Measurements from ENCODE around the gene VWF.

DNA sequence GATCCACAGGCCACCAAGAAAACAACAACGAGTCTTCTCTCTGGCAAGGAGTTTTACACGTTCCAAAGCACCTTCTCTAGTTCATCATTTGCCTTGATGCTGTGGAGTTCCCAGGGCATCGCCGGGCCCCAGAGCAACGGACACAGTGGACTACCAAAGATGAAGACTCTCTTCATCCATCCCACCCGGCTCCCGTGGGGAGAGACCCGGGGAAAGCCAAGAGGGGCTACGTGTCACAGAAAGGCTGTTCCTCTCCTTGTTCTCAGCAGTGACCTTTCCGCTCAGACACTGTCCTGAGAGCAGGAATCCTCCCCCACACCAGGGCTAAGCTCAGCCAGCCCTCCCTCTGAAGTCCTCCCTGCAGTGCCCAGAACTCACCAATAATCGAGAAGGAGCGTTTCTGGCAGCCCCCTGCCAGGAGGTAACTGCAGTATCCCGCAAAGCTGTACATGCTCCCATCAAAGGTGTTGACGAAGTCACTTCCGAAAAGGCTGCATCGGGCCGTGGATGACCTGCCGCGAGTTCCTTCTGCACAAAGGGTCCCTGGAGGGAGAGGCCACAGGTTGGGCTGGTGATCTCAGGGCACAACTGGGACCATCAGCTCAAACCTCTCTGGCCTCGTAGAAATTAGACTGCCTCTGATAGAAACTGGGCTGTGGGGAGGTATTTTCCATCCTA lies 3.5 kb downstream of the VWF start:
- TF ChIP-seq CREB1 (CRISPR knock-in tag; IDR thresholded peaks at IDR 0.05; ENCODE audit: low read depth) = no peak
- TF ChIP-seq, protein P1, sequence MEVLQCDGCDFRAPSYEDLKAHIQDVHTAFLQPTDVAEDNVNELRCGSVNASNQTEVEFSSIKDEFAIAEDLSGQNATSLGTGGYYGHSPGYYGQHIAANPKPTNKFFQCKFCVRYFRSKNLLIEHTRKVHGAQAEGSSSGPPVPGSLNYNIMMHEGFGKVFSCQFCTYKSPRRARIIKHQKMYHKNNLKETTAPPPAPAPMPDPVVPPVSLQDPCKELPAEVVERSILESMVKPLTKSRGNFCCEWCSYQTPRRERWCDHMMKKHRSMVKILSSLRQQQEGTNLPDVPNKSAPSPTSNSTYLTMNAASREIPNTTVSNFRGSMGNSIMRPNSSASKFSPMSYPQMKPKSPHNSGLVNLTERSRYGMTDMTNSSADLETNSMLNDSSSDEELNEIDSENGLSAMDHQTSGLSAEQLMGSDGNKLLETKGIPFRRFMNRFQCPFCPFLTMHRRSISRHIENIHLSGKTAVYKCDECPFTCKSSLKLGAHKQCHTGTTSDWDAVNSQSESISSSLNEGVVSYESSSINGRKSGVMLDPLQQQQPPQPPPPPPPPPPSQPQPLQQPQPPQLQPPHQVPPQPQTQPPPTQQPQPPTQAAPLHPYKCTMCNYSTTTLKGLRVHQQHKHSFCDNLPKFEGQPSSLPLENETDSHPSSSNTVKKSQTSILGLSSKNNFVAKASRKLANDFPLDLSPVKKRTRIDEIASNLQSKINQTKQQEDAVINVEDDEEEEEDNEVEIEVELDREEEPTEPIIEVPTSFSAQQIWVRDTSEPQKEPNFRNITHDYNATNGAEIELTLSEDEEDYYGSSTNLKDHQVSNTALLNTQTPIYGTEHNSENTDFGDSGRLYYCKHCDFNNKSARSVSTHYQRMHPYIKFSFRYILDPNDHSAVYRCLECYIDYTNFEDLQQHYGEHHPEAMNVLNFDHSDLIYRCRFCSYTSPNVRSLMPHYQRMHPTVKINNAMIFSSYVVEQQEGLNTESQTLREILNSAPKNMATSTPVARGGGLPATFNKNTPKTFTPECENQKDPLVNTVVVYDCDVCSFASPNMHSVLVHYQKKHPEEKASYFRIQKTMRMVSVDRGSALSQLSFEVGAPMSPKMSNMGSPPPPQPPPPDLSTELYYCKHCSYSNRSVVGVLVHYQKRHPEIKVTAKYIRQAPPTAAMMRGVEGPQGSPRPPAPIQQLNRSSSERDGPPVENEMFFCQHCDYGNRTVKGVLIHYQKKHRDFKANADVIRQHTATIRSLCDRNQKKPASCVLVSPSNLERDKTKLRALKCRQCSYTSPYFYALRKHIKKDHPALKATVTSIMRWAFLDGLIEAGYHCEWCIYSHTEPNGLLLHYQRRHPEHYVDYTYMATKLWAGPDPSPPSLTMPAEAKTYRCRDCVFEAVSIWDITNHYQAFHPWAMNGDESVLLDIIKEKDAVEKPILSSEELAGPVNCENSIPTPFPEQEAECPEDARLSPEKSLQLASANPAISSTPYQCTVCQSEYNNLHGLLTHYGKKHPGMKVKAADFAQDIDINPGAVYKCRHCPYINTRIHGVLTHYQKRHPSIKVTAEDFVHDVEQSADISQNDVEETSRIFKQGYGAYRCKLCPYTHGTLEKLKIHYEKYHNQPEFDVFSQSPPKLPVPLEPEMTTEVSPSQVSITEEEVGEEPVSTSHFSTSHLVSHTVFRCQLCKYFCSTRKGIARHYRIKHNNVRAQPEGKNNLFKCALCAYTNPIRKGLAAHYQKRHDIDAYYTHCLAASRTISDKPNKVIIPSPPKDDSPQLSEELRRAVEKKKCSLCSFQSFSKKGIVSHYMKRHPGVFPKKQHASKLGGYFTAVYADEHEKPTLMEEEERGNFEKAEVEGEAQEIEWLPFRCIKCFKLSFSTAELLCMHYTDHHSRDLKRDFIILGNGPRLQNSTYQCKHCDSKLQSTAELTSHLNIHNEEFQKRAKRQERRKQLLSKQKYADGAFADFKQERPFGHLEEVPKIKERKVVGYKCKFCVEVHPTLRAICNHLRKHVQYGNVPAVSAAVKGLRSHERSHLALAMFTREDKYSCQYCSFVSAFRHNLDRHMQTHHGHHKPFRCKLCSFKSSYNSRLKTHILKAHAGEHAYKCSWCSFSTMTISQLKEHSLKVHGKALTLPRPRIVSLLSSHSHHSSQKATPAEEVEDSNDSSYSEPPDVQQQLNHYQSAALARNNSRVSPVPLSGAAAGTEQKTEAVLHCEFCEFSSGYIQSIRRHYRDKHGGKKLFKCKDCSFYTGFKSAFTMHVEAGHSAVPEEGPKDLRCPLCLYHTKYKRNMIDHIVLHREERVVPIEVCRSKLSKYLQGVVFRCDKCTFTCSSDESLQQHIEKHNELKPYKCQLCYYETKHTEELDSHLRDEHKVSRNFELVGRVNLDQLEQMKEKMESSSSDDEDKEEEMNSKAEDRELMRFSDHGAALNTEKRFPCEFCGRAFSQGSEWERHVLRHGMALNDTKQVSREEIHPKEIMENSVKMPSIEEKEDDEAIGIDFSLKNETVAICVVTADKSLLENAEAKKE (CRISPR knock-in tag; IDR thresholded peaks at IDR 0.05) = no peak
- TF ChIP-seq, protein P2, sequence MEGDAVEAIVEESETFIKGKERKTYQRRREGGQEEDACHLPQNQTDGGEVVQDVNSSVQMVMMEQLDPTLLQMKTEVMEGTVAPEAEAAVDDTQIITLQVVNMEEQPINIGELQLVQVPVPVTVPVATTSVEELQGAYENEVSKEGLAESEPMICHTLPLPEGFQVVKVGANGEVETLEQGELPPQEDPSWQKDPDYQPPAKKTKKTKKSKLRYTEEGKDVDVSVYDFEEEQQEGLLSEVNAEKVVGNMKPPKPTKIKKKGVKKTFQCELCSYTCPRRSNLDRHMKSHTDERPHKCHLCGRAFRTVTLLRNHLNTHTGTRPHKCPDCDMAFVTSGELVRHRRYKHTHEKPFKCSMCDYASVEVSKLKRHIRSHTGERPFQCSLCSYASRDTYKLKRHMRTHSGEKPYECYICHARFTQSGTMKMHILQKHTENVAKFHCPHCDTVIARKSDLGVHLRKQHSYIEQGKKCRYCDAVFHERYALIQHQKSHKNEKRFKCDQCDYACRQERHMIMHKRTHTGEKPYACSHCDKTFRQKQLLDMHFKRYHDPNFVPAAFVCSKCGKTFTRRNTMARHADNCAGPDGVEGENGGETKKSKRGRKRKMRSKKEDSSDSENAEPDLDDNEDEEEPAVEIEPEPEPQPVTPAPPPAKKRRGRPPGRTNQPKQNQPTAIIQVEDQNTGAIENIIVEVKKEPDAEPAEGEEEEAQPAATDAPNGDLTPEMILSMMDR (conservative IDR thresholded peaks at IDR 0.05; ENCODE audit: low read depth in 2 of 2) = no peak
